ENCODE results near the gene SKI. TPM values are rescaled to one million over a fixed set of nuclear protein-coding genes. Genes with fewer than 3 reads are reported as not detected.
A peak's percentile ranks its signal among the peaks of the same experiment; 100 is the strongest.

Gene SKI
- total and polyA plus RNA-seq, 2 of the 8 experiments (the other 6 are each of a cell fraction or from before 2014, with no cell fraction given) = 8.3 to 87.6 TPM

DNA sequence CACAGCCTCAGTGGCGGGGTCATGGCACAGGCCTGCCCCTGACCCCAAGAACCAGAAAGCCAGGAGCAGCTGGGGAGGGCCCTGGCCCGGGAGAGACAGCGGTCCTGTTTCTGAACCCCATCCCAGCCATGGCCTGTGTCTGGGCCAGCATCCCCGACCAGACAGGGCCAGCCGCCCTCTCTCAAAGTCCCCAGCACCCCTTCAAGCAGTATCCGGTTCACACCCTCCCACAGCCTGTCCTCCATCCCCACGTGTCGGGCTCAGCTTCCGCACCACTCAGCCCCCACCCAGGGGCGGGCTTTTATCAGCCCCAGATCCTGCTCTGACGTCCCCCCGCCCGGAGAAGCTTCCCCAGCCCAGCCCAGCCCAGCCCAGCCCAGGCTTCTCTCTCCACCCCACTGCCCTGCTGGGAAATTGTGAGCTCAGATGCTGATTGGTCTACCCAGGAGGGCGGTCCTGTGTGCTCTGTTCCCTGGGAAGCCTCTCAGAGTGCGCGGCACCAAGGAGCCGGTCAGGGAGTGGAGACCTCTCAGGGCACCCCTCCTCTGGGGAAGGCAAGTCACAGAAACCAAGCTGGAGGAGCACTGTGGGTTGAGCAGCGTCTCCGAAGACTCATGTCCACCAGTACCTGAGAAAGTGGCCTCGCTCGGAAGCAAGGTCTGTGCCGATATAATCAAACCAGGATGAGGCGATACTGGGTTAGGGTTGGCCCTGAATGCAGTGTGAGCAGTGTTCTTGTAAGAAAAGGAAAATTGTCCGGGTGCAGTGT, 28.9 kb upstream of the SKI start:
- H2AFZ ChIP-seq (ENCODE audit: low read length) = peak overlapping the region; percentile 98; the same call in 1 of the 2 replicates
- no peak overlapping the region for H2BK120ac ChIP-seq (replicated peaks; ENCODE audit: low read depth, low read length)
- DNase-seq (ENCODE audit: low read depth in 1 of 2, low spot score in 2 of 2) = peak in 1 of 2 experiments; percentile 80
- no peak for FAIRE-seq
- H3K9ac ChIP-seq (replicated peaks in 1 of 4; ENCODE audit: extremely low read depth in 1 of 4, low read depth in 3 of 4, low read length in 3 of 4) = peak overlapping the region in 1 of 4 experiments; percentile 27; a peak in 2 of 7 replicates
- no peak overlapping the region for H3K4ac ChIP-seq (replicated peaks; ENCODE audit: insufficient read length, low read depth, low read length)
- peaks cover 2% of the 10 kb centered on the region; the same call in 1 of the 2 replicates for H3K23me2 ChIP-seq (ENCODE audit: low read depth, low read length)
- no peaks in the 10 kb centered on the region for H3K36me3 ChIP-seq (ENCODE audit: control insufficient read depth in 2 of 4, insufficient read depth in 4 of 4, low read length in 3 of 4)
- CTCF ChIA-PET (ENCODE audit: partially characterized antibody) = interaction anchor here (0.7 to 14.1 kb wide), 14 partner anchors 8 to 184 kb away, joined by 3 to 154 read pairs (median 4); no protein-coding TSS in a partner anchor
- H3K18ac ChIP-seq (ENCODE audit: extremely low read depth, low read length) = peak overlapping the region; percentile 91
- no peaks in the 10 kb centered on the region for H3K9me3 ChIP-seq (ENCODE audit: insufficient read depth in 2 of 2, low read depth in 1 of 2, low read length in 1 of 2)
- peak overlapping the region; percentile 66; the same call in 1 of the 2 replicates for H2BK5ac ChIP-seq (ENCODE audit: low read depth, low read length)
- no peaks in the 10 kb centered on the region for H3K27me3 ChIP-seq (replicated peaks in 1 of 4; ENCODE audit: control insufficient read depth in 3 of 4, extremely low read depth in 1 of 4, insufficient read depth in 3 of 4, low read length in 3 of 4)
- H3K4me3 ChIP-seq (ENCODE audit: extremely low read depth in 1 of 4, insufficient read depth in 2 of 4, low read depth in 3 of 4, low read length in 4 of 4) = peak overlapping the region; percentile 35 to 60 (median 36); a peak in 6 of 8 replicates
- WGBS, 2 experiments (ENCODE audit: extremely low coverage in 1 of 2, insufficient coverage in 1 of 2, insufficient read length in 1 of 2, insufficient replicate concordance in 2 of 2, low coverage in 1 of 2, low lambda C conversion rate in 2 of 2, missing lambda C conversion rate in 1 of 2) = 48% methylated on average over 13 of the region's 24 CpGs; no CpG with 5 or more reads in 1 of the 2 experiments
- no peak overlapping the region for H2BK20ac ChIP-seq (ENCODE audit: low read length)
- peak overlapping the region; percentile 60 for H3K56ac ChIP-seq (replicated peaks; ENCODE audit: insufficient read length, low read depth, low read length)
- no peaks in the 10 kb centered on the region for H3K79me2 ChIP-seq (ENCODE audit: control insufficient read depth in 1 of 2, insufficient read depth in 2 of 2, low read length in 2 of 2)
- H3K4me2 ChIP-seq (ENCODE audit: insufficient read depth in 1 of 2, low read depth in 2 of 2, low read length in 2 of 2) = peak overlapping the region; percentile 41 to 77; a peak in 3 of 4 replicates
- peak overlapping the region; percentile 90; the same call in 1 of the 2 replicates for H2BK12ac ChIP-seq (ENCODE audit: low read depth, low read length)
- H4K91ac ChIP-seq (replicated peaks; ENCODE audit: insufficient read length, low read length) = peak overlapping the region; percentile 93
- H4K8ac ChIP-seq (ENCODE audit: extremely low read depth, insufficient read depth, low read length) = peak overlapping the region; percentile 86
- peak overlapping the region; percentile 81 for H4K5ac ChIP-seq (ENCODE audit: insufficient read length, low read depth, low read length)
- no peak overlapping the region for H3K14ac ChIP-seq (ENCODE audit: insufficient read length)
- peaks cover 0 to 10% (median 5%) of the 10 kb centered on the region in 4 experiments; a peak in 5 of 7 replicates for H3K4me1 ChIP-seq (replicated peaks in 1 of 4; ENCODE audit: control insufficient read depth in 3 of 4, insufficient read depth in 4 of 4, low read length in 3 of 4)
- H3K23ac ChIP-seq (ENCODE audit: insufficient read length) = no peak overlapping the region
- no peak overlapping the region for H2AK5ac ChIP-seq (ENCODE audit: low read depth, low read length)
- POLR2A ChIA-PET (ENCODE audit: partially characterized antibody) = interaction anchor here (0.9 to 1.2 kb wide), 5 partner anchors 9 to 183 kb away, joined by 3 to 4 read pairs (median 3); no protein-coding TSS in a partner anchor
- peak overlapping the region; percentile 95; the same call in 1 of the 2 replicates for H2BK15ac ChIP-seq (ENCODE audit: low read length)
- H4K20me1 ChIP-seq (replicated peaks in 1 of 2; ENCODE audit: control insufficient read depth in 1 of 2, insufficient read depth in 2 of 2, low read length in 2 of 2) = no peaks in the 10 kb centered on the region
- no peak overlapping the region for H3K27ac ChIP-seq (ENCODE audit: low read depth, low read length)
- no peaks in the 10 kb centered on the region; the same call in 1 of the 2 replicates for H3K79me1 ChIP-seq (ENCODE audit: low read depth, low read length)
- no peak for TF ChIP-seq RXRA (IDR thresholded peaks at IDR 0.05; ENCODE audit: insufficient read depth, low read depth, low read length)
- TF ChIP-seq CTCF (IDR thresholded peaks at IDR 0.05; ENCODE audit: control extremely low read depth in 1 of 3, insufficient read depth in 1 of 3, low read depth in 1 of 3, low read length in 3 of 3) = peak in 2 of 3 experiments; percentile 15 to 25; a peak in 1 of 4 replicates
- peak in 1 of 2 experiments; percentile 38; a peak in 1 of 3 replicates for TF ChIP-seq POLR2A (IDR thresholded peaks at IDR 0.05; ENCODE audit: control extremely low read depth in 1 of 2, low read depth in 2 of 2, low read length in 2 of 2)
- no peak for TF ChIP-seq CEBPB (IDR thresholded peaks at IDR 0.05; ENCODE audit: low read depth, low read length)
- TF ChIP-seq MAX (IDR thresholded peaks at IDR 0.05) = peak; percentile 77
- TF ChIP-seq GABPA (IDR thresholded peaks at IDR 0.05; ENCODE audit: borderline replicate concordance, insufficient read depth, low read length) = no peak
- no peak for TF ChIP-seq TEAD4 (IDR thresholded peaks at IDR 0.05; ENCODE audit: low read depth, low read length)
- no peak for TF ChIP-seq RBBP5 (IDR thresholded peaks at IDR 0.05; ENCODE audit: borderline replicate concordance, low read depth, low read length)

Measured in H1 (cell line).